K562 (cell line): ENCODE measurements around the gene CDCA4. TPM values are rescaled to one million over a fixed set of nuclear protein-coding genes. Genes with fewer than 3 reads are reported as not detected.

Experiments used
- ATAC-seq: fragments of 200-7000 bp; cut with Tn5 transposase; 3 replicates; pipeline ENCODE4 v1.9.1; 2020; ENCODE audit warnings: moderate library complexity
- BruUV-seq: library from RNA; stranded (reverse); fragments of 400-500 nt; replicated peaks from 2 replicates; lab custom pipeline; 2021; lab: Mats Ljungman, UMichigan
- CTCF ChIA-PET: fragments of 300-600 bp; formaldehyde crosslinking; extraction: SDS; loops from one replicate; lab custom pipeline; 2021; ENCODE audit warnings: low intra/inter-chr PET ratio; lab: Yijun Ruan, JAX
- POLR2A ChIA-PET: fragments of 300-600, 350-650 bp; sonication (Branson Sonifier 250); formaldehyde crosslinking; extraction: SDS; loops from one replicate; lab custom pipeline; 2021; ENCODE audit warnings: antibody characterized with exemption, inconsistent platforms; lab: Yijun Ruan, JAX
- DNase-seq, 4 experiments: peaks; one replicate each; pipeline versions ENCODE4 v3.0.0 to v3.0.0-alpha.2; 2011 to 2018; ENCODE audit warnings: low spot score in 3 of 4, mixed read lengths in 3 of 4; ENCODE audit errors: extremely low read depth in 1 of 4
- FAIRE-seq: peaks from 2 replicates; lab custom pipeline; 2011; peaks lifted over from hg19 to GRCh38; lab: Jason Lieb, UNC
- H2AFZ ChIP-seq: 2 replicates; pipeline ENCODE4 v1.6.0; 2011; ENCODE audit warnings: low read depth, low read length, control low read depth, inconsistent platforms
- H3K27ac ChIP-seq: fragments of 200-600 bp; 3 replicates; pipeline ENCODE4 v1.8.0; 2011; ENCODE audit warnings: low read depth, mild to moderate bottlenecking, control low read depth, inconsistent platforms, low read length, moderate library complexity, mixed read lengths; ENCODE audit errors: extremely low read depth
- H3K27me3 ChIP-seq, 2 experiments: fragments of 300-600 bp in 1 of 2; 2 replicates in 1 of 2; 3 replicates in 1 of 2; pipeline versions ENCODE4 v1.6.0 to v1.8.0; 2011; ENCODE audit warnings: inconsistent platforms in 2 of 2, low read length in 2 of 2, mild to moderate bottlenecking in 1 of 2, mixed read lengths in 1 of 2, moderate library complexity in 1 of 2; ENCODE audit not compliant: control insufficient read depth in 2 of 2, insufficient read depth in 2 of 2
- H3K36me3 ChIP-seq: fragments of 300-600 bp; 3 replicates; pipeline ENCODE4 v1.8.0; 2011; ENCODE audit warnings: mild to moderate bottlenecking, low read length, inconsistent platforms; ENCODE audit not compliant: control insufficient read depth, insufficient read depth
- H3K4me1 ChIP-seq, 2 experiments: fragments of 200-600 bp in 1 of 2; replicated peaks in 1 of 2; 2 replicates in 1 of 2; 3 replicates in 1 of 2; pipeline versions ENCODE4 v1.5.1 to v1.8.0; 2011; ENCODE audit warnings: inconsistent platforms in 2 of 2, low read length in 2 of 2, mild to moderate bottlenecking in 1 of 2, mixed read lengths in 1 of 2, moderate library complexity in 1 of 2; ENCODE audit not compliant: control insufficient read depth in 2 of 2, insufficient read depth in 2 of 2
- H3K4me2 ChIP-seq: 2 replicates; pipeline ENCODE4 v1.6.1; 2011; ENCODE audit warnings: low read length, control low read depth, inconsistent platforms, mixed read lengths; ENCODE audit not compliant: insufficient read depth
- H3K4me3 ChIP-seq: fragments of 200-600 bp; sonication (generic), shearing (Covaris generic); 2 replicates; pipeline ENCODE4 v1.5.1; 2016; ENCODE audit warnings: control low read depth, inconsistent platforms
- H3K79me2 ChIP-seq: fragments of 200-600 bp; 3 replicates; pipeline ENCODE4 v1.8.0; 2011; ENCODE audit warnings: low read length, inconsistent platforms; ENCODE audit not compliant: control insufficient read depth, insufficient read depth
- H3K9ac ChIP-seq, 2 experiments: 2 replicates each; pipeline versions ENCODE4 v1.6.0 to v1.6.1; 2011; ENCODE audit warnings: low read depth in 2 of 2, low read length in 2 of 2, control low read depth in 1 of 2, inconsistent platforms in 1 of 2, mild to moderate bottlenecking in 1 of 2, mixed read lengths in 1 of 2; ENCODE audit not compliant: insufficient read depth in 1 of 2
- H3K9me1 ChIP-seq: one replicate; pipeline ENCODE4 v1.6.0; 2011; ENCODE audit warnings: inconsistent platforms, mild to moderate bottlenecking, low read length, moderate library complexity; ENCODE audit not compliant: control insufficient read depth, insufficient read depth
- H3K9me3 ChIP-seq: replicated peaks from 2 replicates; pipeline ENCODE4 v1.5.1; 2011; ENCODE audit warnings: low read depth, low read length, inconsistent platforms; ENCODE audit not compliant: control insufficient read depth, insufficient read depth
- H4K20me1 ChIP-seq: replicated peaks from 2 replicates; pipeline ENCODE4 v1.6.1; 2011; ENCODE audit warnings: low read length, inconsistent platforms, mixed read lengths; ENCODE audit not compliant: control insufficient read depth, insufficient read depth
- BCLAF1 ChIP-seq, 2 experiments: fragments of 450-650 bp in 1 of 2; IDR thresholded peaks; 2 replicates each; pipeline ENCODE4 v1.6.1; 2011 to 2017; ENCODE audit warnings: low read depth in 2 of 2, antibody characterized with exemption in 1 of 2, borderline replicate concordance in 1 of 2, low read length in 1 of 2, mild to moderate bottlenecking in 1 of 2, mixed read lengths in 1 of 2; ENCODE audit not compliant: control insufficient read depth in 1 of 2
- HDAC2 ChIP-seq: fragments of 450-650 bp; IDR thresholded peaks from 2 replicates; pipeline ENCODE4 v1.6.1; 2016; ENCODE audit warnings: mild to moderate bottlenecking
- HOMEZ ChIP-seq: fragments of 250-450 bp; sonication (Bioruptor Pico); IDR thresholded peaks from 2 replicates; pipeline ENCODE4 v1.4.0; 2020; ENCODE audit warnings: mild to moderate bottlenecking, moderate library complexity
- MAX ChIP-seq: sonication (generic); formaldehyde crosslinking; IDR thresholded peaks from 2 replicates; pipeline ENCODE4 v1.9.0; 2022; ENCODE audit warnings: mild to moderate bottlenecking, missing genetic modification reagents
- NELFE ChIP-seq: IDR thresholded peaks from 2 replicates; pipeline ENCODE4 v1.6.1; 2011; ENCODE audit warnings: mild to moderate bottlenecking; ENCODE audit not compliant: insufficient read depth, insufficient read length
- PHTF2 ChIP-seq: fragments of 250-450 bp; sonication (Bioruptor Pico); IDR thresholded peaks from 2 replicates; pipeline ENCODE4 v1.5.0; 2021; ENCODE audit warnings: mild to moderate bottlenecking
- STAT5A ChIP-seq: IDR thresholded peaks from 2 replicates; pipeline ENCODE4 v1.6.1; 2012; ENCODE audit warnings: low read length, inconsistent platforms, borderline replicate concordance
- SUPT5H ChIP-seq: fragments of 450-650 bp; IDR thresholded peaks from 2 replicates; pipeline ENCODE4 v1.6.1; 2016
- ZKSCAN8 ChIP-seq: fragments of 200-800 bp; sonication (Bioruptor generic); IDR thresholded peaks from 2 replicates; pipeline ENCODE4 v1.6.1; 2016; ENCODE audit warnings: missing genetic modification characterization, missing compliant biosample characterization
- ZNF347 ChIP-seq: fragments of 450-650 bp; formaldehyde crosslinking; IDR thresholded peaks from 2 replicates; pipeline ENCODE4 v1.4.0; 2020; ENCODE audit warnings: low read depth, mild to moderate bottlenecking, moderate library complexity
- ZNF766 ChIP-seq: fragments of 200-800 bp; sonication (Bioruptor generic); conservative IDR thresholded peaks from 2 replicates; pipeline ENCODE4 v1.6.1; 2016; ENCODE audit warnings: missing genetic modification characterization, missing compliant biosample characterization
- WGBS: fragments of 100-300 bp; shearing (Covaris generic); methylation state at CpG from one replicate; pipeline ENCODE4 v1.1.6; 2016; ENCODE audit warnings: low coverage, mixed read lengths; ENCODE audit not compliant: insufficient coverage; ENCODE audit errors: missing lambda C conversion rate; 5-methylcytosine and 5-hydroxymethylcytosine counted together
- in situ Hi-C: fragments of 300-500 bp; cut with MboI; formaldehyde crosslinking; loops from 4 replicates; pipeline ENCODE4 v1.15.0; 2018; ENCODE audit warnings: inconsistent platforms, mixed read lengths
- intact Hi-C: fragments of 100-400 bp; cut with micrococcal nuclease; formaldehyde crosslinking; loops from 2 replicates; pipeline ENCODE4 v1.14.2; 2022
- polyA plus RNA-seq, 8 experiments: library from polyadenylated mRNA; depleted of rRNA in 4 of 8; stranded (reverse) in 5 of 8; unstranded in 3 of 8; fragments of >200 nt; fragmentation: Nextera tagmentation in 2 of 8; fragmentation: Illumina TruSeq in 1 of 8; extraction: Ambion mirVana in 2 of 8; extraction: Trizol in 1 of 8; gene quantifications; 2 replicates each; pipeline versions ENCODE4 v1.2.1 to v1.2.3, GENCODE V29; 2011 to 2014; ENCODE audit warnings: inconsistent platforms in 1 of 8, missing spikeins in 1 of 8
- total RNA-seq, 7 experiments: library from RNA; depleted of rRNA in 6 of 7; stranded (reverse); fragments of >200 nt in 6 of 7; fragmentation: Illumina TruSeq in 2 of 7; extraction: Trizol in 2 of 7; gene quantifications; 2 replicates each; pipeline versions ENCODE4 v1.2.1 to v1.2.3, GENCODE V29; 2011 to 2021; ENCODE audit warnings: low replicate concordance in 1 of 7
- TF ChIP-seq, protein P1 (sequence below): fragments of 250-450 bp; sonication (Bioruptor Pico); IDR thresholded peaks from 2 replicates; pipeline ENCODE4 v1.5.0; 2021

The CDCA4 gene
- total and polyA plus RNA-seq, 9 of the 15 experiments (the other 6 are each of a cell fraction or from before 2014, with no cell fraction given) = 6.6 to 44.2 (median 23.0) TPM

- no peaks in the 10 kb centered on the region; the same call in 1 of the 2 replicates for H4K20me1 ChIP-seq
- H3K27me3 ChIP-seq = peaks cover 3 to 33% of the 10 kb centered on the region in 2 experiments; a peak in 3 of 5 replicates
- POLR2A ChIA-PET = interaction anchor here (1.3 kb wide), 1 partner anchor 32 kb away, joined by 3 read pairs; no protein-coding TSS in a partner anchor
- 24% methylated on average over 5 of the region's 15 CpGs for WGBS
- no peak overlapping the region for H3K4me3 ChIP-seq
- intact Hi-C loops = no loop called here
- H3K4me2 ChIP-seq = no peak overlapping the region
- no peak for ATAC-seq
- BruUV-seq = no TSS peak
- in situ Hi-C loops = no loop called here
- no peak overlapping the region for H3K27ac ChIP-seq
- FAIRE-seq = no peak
- no peak overlapping the region for H2AFZ ChIP-seq
- DNase-seq = no peak
- H3K79me2 ChIP-seq = no peaks in the 10 kb centered on the region
- no peak overlapping the region for H3K9ac ChIP-seq
- H3K9me1 ChIP-seq = no peaks in the 10 kb centered on the region
- TF ChIP-seq, protein P1, sequence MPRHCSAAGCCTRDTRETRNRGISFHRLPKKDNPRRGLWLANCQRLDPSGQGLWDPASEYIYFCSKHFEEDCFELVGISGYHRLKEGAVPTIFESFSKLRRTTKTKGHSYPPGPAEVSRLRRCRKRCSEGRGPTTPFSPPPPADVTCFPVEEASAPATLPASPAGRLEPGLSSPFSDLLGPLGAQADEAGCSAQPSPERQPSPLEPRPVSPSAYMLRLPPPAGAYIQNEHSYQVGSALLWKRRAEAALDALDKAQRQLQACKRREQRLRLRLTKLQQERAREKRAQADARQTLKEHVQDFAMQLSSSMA (CRISPR knock-in tag) = no peak
- TF ChIP-seq NELFE (no peak), BCLAF1 (IDR thresholded peaks at IDR 0.05; ENCODE audit: borderline replicate concordance in 1 of 2, control insufficient read depth in 1 of 2, low read depth in 2 of 2, low read length in 1 of 2) (no peak), SUPT5H (no peak), STAT5A (no peak), HOMEZ (CRISPR knock-in tag) (no peak), MAX (CRISPR knock-in tag) (no peak), ZNF347 (no peak), ZKSCAN8 (no peak), HDAC2 (no peak), PHTF2 (CRISPR knock-in tag) (no peak), ZNF766 (CRISPR knock-in tag) (no peak)
- TF ChIP-seq, all 486 proteins: peak for 0
- Histone ChIP-seq H3K9me3 (no peaks in the 10 kb centered on the region), H3K4me1 (peaks cover 0 to 28% of the 10 kb centered on the region in 2 experiments; a peak in 2 of 5 replicates), H3K36me3 (no peaks in the 10 kb centered on the region)
- CTCF ChIA-PET = no interaction called here
Measured at GRCh38 chr14:105055334-105055733, 34.5 kb upstream of the CDCA4 start.
